ENCODE data around the gene ADAMTS3.

- TF ChIP-seq, protein P1, sequence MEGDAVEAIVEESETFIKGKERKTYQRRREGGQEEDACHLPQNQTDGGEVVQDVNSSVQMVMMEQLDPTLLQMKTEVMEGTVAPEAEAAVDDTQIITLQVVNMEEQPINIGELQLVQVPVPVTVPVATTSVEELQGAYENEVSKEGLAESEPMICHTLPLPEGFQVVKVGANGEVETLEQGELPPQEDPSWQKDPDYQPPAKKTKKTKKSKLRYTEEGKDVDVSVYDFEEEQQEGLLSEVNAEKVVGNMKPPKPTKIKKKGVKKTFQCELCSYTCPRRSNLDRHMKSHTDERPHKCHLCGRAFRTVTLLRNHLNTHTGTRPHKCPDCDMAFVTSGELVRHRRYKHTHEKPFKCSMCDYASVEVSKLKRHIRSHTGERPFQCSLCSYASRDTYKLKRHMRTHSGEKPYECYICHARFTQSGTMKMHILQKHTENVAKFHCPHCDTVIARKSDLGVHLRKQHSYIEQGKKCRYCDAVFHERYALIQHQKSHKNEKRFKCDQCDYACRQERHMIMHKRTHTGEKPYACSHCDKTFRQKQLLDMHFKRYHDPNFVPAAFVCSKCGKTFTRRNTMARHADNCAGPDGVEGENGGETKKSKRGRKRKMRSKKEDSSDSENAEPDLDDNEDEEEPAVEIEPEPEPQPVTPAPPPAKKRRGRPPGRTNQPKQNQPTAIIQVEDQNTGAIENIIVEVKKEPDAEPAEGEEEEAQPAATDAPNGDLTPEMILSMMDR (IDR thresholded peaks at IDR 0.05), result no peak
- TF ChIP-seq POLR2A (IDR thresholded peaks at IDR 0.05), result no peak
Measured at GRCh38 chr4:72383439-72383838, 185.6 kb downstream of the ADAMTS3 start.
